Coronary artery (tissue), 2 donors: Measurements from ENCODE around the gene STIMATE.

Experiments used
- DNase-seq: peaks from one replicate; pipeline ENCODE4 v3.0.0-alpha.2; 2017; ENCODE audit warnings: low spot score
- H3K27ac ChIP-seq, 2 donors: fragments of 200-600 bp; sonication (generic); one replicate each; pipeline ENCODE4 v1.5.1; 2016 to 2019
- H3K4me3 ChIP-seq: fragments of 200-600 bp; sonication (generic); 2 replicates; pipeline ENCODE4 v1.5.1; 2016; ENCODE audit warnings: mild to moderate bottlenecking, moderate library complexity
- CTCF ChIP-seq: fragments of 200-600 bp; sonication (generic); IDR thresholded peaks from one replicate; pipeline ENCODE4 v1.5.1; 2019; ENCODE audit warnings: antibody characterized with exemption

Gene STIMATE

GRCh38 chr3:52834871-52835501, 62.4 kb downstream of the STIMATE start, which contains the start of gene MUSTN1:
TSS of gene MUSTN1 (minus strand) at chr3:52835019. CDS start at chr3:52834948, 71 bp downstream.
- peak within 1 kb of the TSS; percentile 71 for H3K4me3 ChIP-seq
- no peak for TF ChIP-seq CTCF
- DNase-seq = peak; percentile 85
- H3K27ac ChIP-seq = peak within 1 kb of the TSS; percentile 93 to 97

- no peak for TF ChIP-seq CTCF
- H3K4me3 ChIP-seq = peak overlapping the region; percentile 71
- peak overlapping the region; percentile 93 to 97 for H3K27ac ChIP-seq
- no peak for DNase-seq
Observed at GRCh38 chr3:52833202-52833601, 64.1 kb downstream of the STIMATE start.

GRCh38 chr3:52831500-52832301, 65.6 kb downstream of the STIMATE start:
- peak overlapping the region; percentile 93 to 97 for H3K27ac ChIP-seq
- peak; percentile 92 for DNase-seq
- peak overlapping the region; percentile 71 for H3K4me3 ChIP-seq
- no peak for TF ChIP-seq CTCF

- DNase-seq = no peak
- no peak for TF ChIP-seq CTCF
- Histone ChIP-seq H3K4me3 (peak within 1 kb of the TSS; percentile 71), H3K27ac (peak within 1 kb of the TSS; percentile 93 to 97)
Observed at GRCh38 chr3:52830535-52831258, 66.7 kb downstream of the STIMATE start, which contains the start of gene ITIH4. TSS of gene ITIH4 (minus strand) at chr3:52830672. CDS start at chr3:52830642, 30 bp downstream.

- TF ChIP-seq CTCF = no peak
- Histone ChIP-seq H3K4me3 (peak overlapping the region; percentile 71), H3K27ac (peak overlapping the region; percentile 93 to 97)
- no peak for DNase-seq
Observed at GRCh38 chr3:52829906-52830463, 67.4 kb downstream of the STIMATE start.

GRCh38 chr3:52829482-52829881, 67.9 kb downstream of the STIMATE start:
- H3K27ac ChIP-seq = peak overlapping the region in 1 of 2 donors; percentile 97

More at GRCh38 chr3:52829482-52829881, 67.9 kb downstream of the STIMATE start:
- no peak for TF ChIP-seq CTCF
- no peak for DNase-seq
- peak overlapping the region; percentile 71 for H3K4me3 ChIP-seq
